ENCODE data around the gene SPATA31A3. TPM values are rescaled to one million over a fixed set of nuclear protein-coding genes. Genes with fewer than 3 reads are reported as not detected.
"Not testable (repeated sequence)": the region's sequence is repeated elsewhere in the genome, so short reads cannot be mapped to it uniquely, and the experiment has no call there.

SPATA31A3 gene
- not detected for total RNA-seq

DNA sequence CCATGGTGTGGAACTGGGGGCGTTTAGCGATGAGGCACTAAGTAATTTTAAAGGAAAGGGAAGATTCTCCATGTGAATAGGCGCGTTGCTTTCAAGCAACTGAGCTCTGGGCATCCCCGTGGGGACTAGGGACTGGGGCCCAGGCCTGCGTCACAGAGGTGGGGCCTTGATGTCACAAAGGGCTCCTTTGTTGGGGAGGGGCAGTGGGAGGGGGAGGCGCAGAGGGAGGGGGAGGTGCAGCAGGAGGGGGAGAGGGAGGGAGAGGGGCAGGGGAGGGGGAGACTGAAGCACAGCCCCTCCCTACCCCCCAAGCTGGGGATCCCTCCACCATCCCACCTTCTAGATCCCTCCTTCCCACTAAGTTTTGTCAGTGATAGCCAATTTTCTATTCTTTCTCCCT, at the start of gene SPATA31A3:
TSS of gene SPATA31A3 (minus strand) at position 101 of the 400 bp plus-strand sequence. CDS start at position 72, 29 bp downstream.
- not testable (repeated sequence) for H3K27me3 ChIP-seq; DNase-seq (ENCODE audit: low spot score in 2 of 2); H3K27ac ChIP-seq; H3K4me3 ChIP-seq; H3K9me3 ChIP-seq; H3K4me1 ChIP-seq; H3K36me3 ChIP-seq
- no CpG with 5 or more reads among the region's 7 CpGs for WGBS

DNA sequence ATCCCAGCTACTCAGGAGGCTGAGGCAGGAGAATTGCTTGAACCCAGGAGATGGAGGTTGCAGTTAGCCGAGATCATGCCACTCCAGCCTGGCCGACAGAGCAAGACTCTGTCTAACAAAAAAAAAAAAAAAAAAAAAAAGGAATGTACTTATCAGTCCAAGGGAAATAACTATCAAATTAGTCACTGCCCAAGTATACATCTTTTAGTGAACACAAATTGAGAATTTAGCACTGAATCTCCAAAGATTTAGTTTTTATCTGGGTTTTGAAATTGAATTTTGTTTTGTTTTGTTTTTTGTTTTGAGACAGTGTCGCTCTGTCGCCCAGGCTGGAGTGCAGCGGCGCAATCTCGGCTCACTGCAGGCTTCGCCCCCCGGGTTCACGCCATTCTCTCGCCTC, 39.8 kb downstream of the SPATA31A3 start:
- not testable (repeated sequence) for H3K27ac ChIP-seq; H3K36me3 ChIP-seq; H3K27me3 ChIP-seq; DNase-seq (ENCODE audit: low spot score in 2 of 2); H3K9me3 ChIP-seq; H3K4me1 ChIP-seq; H3K4me3 ChIP-seq
- WGBS, result 92% methylated on average over 10 of the region's 11 CpGs

DNA sequence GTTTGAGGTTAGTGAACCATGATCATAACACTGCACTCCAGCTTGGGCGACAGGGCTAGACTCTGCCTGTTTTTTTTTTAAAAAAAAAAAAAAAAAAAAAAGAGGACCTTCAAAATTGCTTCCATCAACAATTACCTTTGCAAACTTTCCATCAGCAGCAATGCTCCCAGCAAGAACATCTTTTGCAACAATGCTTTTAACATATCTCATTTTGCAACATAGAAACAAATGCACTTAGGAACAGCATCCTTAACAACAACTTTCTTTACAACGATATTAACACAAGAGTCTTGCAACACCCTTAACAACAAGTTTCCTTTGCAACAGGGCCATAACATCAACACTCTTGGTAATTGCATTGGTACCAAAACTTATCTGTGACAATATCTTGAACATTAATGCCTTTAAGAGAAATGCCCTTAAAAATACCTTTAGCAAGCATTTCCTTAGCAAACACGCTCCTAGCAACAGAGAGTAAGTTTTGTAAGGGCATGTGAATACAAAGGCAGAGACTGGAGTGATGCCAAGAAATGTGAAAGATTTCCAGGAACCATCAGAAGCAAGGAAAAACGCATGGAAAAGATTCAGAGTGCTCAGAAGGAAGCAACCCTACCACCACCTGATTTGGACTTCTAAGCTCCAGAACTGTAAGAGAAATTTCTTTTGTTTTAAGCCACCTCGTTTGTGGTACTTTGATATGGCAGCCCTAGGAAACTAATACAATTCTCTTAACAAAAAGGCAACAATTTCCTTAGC, 49.8 kb downstream of the SPATA31A3 start:
- not testable (repeated sequence) for H3K27ac ChIP-seq; H3K4me1 ChIP-seq; DNase-seq (ENCODE audit: low spot score in 2 of 2); H3K4me3 ChIP-seq; H3K36me3 ChIP-seq; H3K27me3 ChIP-seq; H3K9me3 ChIP-seq
- 21% methylated on average over 5 of the region's 5 CpGs for WGBS

DNA sequence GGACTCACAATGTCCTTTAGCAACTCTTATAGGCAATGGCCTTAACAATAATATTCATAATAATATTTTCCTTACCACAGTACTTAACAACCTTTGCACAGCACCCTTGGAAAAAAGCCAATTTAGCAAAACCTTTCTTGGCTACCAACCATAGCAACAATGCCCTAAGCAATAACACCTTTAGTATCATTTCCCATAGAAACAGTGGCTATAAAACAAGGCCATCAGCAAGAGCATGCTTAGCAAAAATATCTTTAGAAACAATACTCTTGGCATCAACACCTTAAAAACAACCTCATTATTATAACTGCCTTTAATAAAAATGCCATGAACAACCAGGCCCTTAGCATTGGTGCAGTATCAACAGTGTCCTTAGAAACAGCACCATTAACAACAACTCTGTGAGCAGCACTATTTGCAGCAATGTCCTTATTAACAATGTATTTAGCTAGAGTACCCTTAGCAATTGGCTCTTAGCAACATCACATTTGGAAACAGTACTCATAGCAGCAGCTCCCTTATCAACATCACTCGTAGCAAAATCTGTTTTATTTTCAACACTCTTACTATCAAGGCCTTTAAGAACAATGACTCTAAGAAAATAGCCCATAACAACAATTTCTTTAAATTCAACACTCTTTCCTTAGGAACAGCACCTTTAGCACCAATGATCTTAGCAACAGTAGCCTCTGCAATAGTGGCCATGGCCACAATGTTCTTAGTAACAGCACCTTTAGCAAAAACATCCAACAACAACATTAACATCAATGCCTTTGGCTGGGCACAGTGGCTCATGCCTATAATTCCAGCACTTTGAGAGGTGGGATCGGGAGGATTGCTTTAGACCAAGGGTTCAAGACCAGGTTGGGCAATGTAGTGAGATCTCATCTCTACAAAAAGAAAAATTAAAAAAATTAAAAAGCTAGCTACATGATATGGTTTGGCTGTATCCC, 52.2 kb downstream of the SPATA31A3 start:
- not testable (repeated sequence) for H3K4me3 ChIP-seq; H3K27ac ChIP-seq; DNase-seq (ENCODE audit: low spot score in 2 of 2); H3K4me1 ChIP-seq; H3K27me3 ChIP-seq; H3K9me3 ChIP-seq; H3K36me3 ChIP-seq
- 63% methylated on average over 1 of the region's 2 CpGs for WGBS

DNA sequence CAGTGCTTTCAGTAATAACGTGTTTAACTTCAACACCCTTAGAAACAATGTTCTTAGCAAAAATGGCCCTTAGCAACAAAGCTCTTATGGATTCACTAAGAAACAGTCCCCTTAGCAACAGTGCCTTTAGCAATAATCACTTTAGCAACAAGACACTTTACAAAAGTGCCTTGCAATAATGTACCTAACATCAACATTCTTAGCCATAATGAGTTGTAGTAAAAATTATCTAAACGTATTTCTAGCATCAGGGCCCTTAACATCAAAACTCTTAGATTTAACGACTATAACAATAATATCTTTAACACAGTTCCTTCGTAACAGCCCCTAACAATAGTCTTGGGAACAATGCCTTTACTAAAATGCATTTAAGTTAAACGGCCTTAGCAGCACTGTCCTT, 54.0 kb downstream of the SPATA31A3 start:
- not testable (repeated sequence) for H3K4me1 ChIP-seq; H3K27me3 ChIP-seq; H3K36me3 ChIP-seq; H3K9me3 ChIP-seq; H3K27ac ChIP-seq; H3K4me3 ChIP-seq; DNase-seq (ENCODE audit: low spot score in 2 of 2)
- WGBS, result 69% methylated on average over 5 of the region's 5 CpGs

DNA sequence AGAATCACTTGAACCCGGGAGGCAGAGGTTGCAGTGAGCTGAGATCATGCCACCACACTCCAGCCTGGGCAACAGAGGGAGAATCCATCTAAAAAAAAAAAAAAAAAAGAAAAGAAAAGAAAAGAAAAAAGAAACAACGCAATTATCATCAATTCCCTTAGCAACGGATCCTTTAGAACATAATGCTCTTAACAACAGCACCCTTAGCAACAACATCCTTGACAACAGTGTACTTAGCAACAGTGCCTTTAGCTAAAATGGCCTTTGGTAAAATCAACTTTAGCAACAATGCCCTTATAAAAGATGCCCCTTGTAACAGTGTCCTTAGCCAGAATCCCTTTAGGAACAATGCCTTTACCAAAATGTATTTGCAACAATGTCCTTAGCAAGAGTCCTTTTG, 54.7 kb downstream of the SPATA31A3 start:
- not testable (repeated sequence) for H3K27ac ChIP-seq; H3K4me1 ChIP-seq; H3K36me3 ChIP-seq; H3K27me3 ChIP-seq; H3K4me3 ChIP-seq; H3K9me3 ChIP-seq; DNase-seq (ENCODE audit: low spot score in 2 of 2)
- 82% methylated on average over 2 of the region's 3 CpGs for WGBS

Other genes with a start within 250 kb of the SPATA31A3 start
- 10 to 100 TPM in 2 of 4 donors, 1 to 10 TPM in 2; 8.6 to 12.2 (median 10.4) TPM for gene ZNF658, start 91.8 kb downstream of the SPATA31A3 start, total RNA-seq